Globus pallidus (tissue), 1 donor: Measurements from ENCODE around the gene OPRM1.

Source experiments
- DNase-seq: peaks from one replicate; pipeline ENCODE4 v3.0.0-alpha.2; 2015; ENCODE audit warnings: low spot score

The OPRM1 gene

DNA sequence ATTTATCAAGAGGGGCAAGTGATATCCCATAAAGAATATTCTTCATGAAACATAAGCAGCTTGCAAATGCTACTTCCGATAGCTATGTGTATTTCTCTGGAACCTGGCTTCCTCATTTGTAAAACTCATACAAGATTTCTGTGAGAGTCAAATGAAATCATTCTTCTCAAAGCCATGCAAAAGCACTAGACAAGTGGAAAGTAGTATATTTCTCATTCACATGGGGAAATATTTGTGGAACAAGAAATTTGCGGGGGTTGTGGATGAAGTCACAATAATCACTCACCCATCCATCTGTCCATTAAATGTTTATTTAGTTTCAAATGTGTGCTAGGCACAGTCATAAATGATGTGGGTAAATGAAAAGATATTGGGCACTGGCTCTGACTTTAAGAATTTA is 167.1 kb downstream of the OPRM1 start:
- no peak for DNase-seq

DNA sequence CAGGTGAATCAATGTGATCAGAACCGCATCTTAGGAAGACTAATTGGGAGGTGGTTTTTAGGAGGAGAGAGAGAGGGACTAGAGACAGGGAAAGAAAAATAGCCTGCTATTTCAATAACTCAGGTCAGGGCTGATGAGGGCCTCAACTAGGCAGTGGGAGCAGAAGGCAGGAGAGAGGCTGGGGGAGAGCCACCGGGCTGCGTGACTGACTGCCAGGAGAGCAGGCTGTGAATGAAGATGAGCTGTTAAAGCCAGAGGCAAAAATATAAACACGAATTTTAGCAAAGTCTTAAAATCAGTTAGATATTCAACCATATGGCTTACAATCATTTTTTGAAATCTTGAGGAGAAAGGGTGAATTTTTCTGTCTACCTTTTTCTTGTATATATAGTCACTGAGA is 168.0 kb downstream of the OPRM1 start:
- no peak for DNase-seq

DNA sequence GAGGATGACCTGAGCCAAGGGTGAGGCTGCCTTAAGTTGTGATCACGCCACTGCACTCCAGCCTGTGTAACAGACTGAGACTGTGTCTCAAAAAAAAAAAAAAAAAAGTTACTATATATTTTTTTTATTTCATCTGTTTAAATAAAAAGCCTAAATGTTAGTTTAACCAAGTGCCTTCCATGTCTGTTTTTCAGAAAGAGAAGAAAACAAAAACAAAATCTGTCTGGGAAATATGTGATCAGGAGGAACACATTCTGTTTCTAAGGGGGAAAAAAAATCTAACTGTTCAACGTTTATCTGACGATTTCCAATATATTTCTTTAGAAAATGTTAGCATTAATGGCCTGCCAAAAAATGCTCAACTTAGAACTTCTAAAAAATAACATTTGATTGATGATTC is 170.5 kb downstream of the OPRM1 start:
- no peak for DNase-seq

DNA sequence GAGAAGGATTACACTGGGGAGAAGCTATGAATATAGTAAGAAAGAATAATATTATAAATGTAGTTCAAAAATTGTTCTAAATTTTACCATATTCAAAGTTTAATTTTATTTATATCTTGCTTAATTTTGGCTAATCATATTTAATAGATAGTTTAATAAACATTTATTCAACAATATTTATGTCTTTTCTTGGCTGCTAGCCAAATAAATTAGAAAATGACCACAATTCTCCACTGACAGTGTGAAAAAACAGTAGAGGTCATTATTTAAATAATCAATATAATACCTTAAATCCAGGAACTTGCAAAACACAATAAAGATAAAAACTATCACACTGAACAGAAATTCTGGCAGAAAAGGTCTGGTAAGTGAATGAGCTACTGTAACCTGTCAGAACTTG is 171.6 kb downstream of the OPRM1 start:
- DNase-seq = no peak

DNA sequence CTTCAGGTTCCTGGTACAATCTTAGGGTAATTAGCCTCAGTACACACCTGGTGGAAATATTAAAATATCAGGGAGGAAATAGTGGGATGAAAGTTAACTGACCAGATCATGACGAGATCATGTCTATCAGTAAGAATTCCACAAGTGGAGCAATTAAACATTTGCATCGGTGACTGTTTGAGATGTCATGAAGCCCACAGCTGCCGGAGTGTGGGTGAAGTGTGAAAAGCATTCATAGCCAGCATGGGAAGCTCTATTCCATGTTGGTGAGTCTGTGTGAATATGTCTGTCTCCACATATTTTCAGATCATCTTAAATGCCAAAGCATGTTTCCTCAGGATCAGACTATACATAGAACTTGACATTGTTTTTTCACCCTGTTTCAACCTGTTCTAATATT is 174.7 kb downstream of the OPRM1 start:
- no peak for DNase-seq

DNA sequence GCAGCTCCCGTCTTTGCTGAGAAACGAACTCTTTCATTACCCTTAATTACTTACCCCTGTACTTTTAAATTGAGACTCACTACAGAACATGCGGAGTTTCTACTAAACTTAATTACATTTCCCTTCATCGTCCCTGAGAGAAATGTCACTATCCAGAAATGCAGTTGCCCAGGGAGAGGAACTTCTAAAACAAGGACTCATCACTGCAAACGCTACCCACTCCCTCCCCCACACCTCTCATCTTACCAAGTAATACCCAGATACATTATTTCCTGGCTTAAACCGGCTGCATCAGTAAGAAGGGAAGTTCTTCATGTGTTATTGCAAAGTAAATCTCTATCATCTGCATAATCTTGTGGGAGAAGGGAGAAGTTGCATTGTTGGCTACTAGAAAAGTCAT is 179.3 kb downstream of the OPRM1 start:
- no peak for DNase-seq

DNA sequence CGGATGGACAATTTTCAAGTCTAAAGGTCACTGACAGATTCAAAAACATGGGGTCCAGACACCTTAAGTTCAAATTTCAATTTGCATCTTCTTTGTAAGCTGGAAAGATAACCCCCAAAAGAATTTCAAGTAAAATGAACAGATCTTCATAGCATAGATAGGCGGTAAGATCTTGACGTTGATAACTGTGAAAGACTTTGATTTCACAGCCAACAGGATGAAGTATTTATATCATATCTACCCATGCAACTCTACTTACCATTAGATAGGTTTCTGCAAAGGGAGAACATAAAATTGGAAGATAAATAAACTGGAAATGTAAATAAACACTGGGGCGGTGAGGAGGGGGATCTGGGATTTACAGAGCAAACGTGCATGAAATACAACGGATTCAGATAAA is 179.7 kb downstream of the OPRM1 start:
- DNase-seq = no peak

DNA sequence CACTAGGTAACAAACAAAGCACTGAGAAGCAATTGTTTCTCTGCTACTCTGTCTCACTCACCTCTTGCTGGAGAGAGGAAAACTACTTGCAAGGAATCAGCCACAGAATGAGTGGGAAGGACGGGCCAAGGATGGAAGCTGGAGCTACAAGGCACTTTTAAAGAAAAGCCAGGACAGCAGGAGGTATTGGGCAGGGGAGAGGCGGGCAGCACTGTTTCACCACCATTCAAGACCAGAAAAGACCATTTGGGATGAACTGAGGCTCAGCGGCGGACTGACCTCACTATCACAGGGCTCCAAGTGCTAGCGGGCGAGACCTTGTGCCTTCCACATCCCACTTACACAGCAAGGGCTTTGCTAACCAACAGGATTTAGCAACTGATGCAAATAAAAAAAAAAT is 180.2 kb downstream of the OPRM1 start:
- no peak for DNase-seq

DNA sequence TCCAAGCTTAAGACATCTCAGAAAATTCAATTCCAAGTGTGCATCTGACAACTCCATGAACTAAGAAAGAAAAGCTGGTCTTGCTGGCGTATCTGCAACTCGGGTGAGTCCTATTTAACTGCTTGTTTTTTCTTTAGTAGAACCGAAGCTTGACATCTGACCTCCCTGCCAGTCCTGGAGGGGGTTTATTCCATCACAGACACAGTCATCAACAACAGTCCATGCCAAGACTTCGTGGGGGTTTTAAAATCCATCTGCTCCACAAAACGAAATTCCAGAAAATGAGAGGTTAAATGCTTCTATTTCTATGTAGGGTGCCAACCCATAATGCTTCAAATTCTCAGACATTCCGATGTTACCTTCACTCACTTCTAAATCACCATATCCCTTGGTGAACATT is 183.7 kb downstream of the OPRM1 start:
- no peak for DNase-seq

DNA sequence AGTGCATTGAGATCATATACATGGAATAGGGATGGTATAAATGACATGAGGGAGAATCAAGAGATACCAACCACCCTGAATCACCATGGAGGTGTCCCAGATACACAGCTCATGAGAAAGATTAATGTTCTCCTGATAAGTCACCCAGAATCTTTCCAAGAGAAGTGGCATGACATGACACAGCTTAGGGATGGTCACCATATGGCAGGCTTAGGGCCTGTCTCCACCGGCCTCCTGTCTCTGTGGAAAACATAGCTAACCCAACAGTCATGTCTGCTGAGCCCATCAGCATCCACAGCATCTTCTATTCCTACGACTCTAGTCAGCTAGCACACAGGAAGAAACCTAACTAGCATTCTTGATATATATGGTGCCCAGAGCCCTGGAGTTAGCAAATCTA is 184.3 kb downstream of the OPRM1 start:
- DNase-seq = no peak

DNA sequence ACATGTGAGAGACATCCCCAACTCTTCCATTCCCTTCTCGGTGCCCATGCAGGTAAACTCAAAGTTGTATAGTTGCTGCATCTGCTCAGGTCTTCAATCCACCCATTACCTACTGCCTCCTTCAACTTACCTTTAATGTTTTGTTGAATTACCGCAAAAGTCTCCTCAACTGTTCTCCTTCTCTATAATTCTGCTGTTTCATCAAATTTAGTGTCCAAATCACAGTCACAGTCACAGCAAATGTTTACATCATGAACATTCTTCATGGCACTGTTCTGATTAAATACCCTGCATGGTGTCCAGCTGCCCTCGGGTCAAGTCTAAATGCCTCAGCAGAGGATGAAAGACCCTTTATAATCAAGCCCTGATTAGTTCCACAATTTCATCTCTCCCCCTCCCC is 187.4 kb downstream of the OPRM1 start:
- no peak for DNase-seq

DNA sequence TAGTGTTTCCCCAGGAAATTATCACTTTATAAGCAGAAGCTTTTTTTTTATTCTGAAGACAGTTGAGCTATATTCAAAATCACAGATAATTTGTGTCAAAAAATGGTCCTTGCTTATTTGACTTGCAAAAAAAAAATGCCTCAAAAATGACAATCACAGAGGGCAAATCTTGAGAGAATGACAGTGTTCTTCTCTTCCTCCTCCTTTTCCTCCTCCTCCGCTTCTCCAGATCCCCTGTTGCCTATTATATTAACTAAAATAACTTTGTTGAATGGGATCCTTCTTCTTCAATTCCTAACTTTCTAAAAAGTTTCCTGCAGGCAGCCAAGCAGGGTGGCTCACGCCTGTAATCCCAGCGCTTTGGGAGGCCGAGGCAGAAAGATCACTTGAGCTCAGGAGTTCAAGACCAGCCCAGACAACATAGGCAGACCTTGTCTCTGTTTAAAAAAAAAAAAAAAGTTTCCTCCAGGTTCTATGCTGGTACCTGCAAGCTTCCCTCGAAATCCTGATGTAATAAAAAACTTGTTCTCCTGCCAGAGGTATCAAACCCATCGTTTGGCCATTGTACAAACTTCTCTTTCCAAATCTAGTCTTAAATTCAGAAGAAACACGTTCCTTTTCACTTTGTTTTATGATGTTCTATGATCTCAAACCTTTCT is 189.0 kb downstream of the OPRM1 start:
- DNase-seq = no peak

DNA sequence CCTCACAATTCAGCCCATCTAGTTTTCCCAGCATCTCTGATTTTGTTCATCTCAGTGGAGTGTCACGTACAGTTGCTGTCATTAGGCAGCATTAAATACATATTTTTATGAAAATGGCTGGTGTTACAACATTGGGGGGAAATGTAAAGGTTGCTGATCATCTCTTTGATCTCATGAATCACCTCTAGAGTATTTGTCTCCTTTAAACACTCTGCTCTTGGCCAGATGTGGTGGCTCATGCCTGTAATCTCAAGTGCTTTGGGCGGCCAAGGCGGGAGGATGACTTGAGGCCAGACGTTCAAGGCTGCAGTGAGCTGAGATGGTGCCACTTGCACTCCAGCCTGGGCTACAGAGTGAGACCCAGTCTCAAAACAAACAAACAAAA is 189.5 kb downstream of the OPRM1 start:
- no peak for DNase-seq

DNA sequence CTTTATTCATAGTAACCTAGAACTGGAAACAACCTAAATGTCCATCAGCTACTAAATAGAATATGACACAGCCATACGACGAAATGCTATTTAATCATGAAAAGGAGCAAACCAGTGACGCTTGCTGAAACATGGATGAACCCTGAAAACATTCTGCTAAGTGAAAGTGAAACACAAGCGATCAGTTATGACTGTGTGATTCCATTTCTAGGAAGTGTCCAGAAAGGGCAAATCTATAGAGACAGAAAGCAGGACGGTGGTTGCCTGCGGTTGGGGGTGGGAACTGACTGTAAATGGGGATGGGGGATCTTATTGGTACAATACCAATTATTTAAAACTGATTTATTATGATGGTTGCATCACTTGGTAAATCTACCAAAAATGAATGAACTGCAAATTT is 190.7 kb downstream of the OPRM1 start:
- DNase-seq = no peak

DNA sequence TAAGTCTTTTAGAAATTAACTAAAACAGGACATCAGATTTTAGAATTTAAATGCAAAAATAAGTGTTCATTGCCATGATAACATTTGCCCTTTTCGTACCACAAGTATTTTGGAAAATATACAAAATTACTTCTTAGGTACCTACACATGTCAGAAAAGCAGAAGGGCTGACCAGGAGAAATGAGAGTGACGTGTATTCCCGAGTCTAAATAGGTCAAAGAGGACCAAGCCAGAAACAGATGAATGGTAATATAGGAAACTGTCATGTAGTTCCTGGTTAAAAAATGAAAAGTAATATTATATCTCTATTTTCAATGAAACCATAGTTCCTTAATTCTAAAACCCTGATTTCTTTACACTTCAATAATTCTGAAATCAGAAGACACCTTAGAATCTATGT is 191.4 kb downstream of the OPRM1 start:
- no peak for DNase-seq

DNA sequence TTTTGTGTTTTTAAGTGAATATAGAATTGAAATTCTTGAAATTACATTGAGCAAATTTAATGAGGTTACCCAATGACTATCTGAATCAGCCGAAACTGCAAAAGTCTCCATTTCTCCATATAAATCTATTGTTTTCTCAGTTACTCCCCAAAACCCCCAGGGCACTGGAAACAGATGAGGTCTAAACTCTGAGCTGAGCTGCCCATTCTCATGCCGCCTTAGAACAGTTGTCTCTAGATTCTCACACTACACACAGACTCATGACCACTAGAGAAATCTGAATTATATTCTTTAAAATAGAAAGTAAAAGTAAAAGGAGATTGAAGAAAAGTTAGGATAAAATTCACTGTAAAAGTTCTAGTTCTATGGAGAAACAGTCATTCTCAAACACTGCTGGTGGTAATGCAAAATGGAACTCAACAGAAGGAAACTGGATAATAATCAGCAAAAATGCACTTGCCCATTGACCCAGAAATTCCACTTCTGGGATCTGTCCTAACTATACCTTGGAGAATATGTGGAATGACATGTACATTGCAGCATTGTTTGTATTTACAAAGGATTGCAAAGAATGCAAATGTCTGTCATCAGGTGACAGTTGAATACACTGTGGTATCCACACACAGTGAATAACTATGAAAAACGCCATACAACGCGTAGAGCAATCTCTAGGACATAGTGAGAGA is 192.0 kb downstream of the OPRM1 start:
- DNase-seq = no peak

DNA sequence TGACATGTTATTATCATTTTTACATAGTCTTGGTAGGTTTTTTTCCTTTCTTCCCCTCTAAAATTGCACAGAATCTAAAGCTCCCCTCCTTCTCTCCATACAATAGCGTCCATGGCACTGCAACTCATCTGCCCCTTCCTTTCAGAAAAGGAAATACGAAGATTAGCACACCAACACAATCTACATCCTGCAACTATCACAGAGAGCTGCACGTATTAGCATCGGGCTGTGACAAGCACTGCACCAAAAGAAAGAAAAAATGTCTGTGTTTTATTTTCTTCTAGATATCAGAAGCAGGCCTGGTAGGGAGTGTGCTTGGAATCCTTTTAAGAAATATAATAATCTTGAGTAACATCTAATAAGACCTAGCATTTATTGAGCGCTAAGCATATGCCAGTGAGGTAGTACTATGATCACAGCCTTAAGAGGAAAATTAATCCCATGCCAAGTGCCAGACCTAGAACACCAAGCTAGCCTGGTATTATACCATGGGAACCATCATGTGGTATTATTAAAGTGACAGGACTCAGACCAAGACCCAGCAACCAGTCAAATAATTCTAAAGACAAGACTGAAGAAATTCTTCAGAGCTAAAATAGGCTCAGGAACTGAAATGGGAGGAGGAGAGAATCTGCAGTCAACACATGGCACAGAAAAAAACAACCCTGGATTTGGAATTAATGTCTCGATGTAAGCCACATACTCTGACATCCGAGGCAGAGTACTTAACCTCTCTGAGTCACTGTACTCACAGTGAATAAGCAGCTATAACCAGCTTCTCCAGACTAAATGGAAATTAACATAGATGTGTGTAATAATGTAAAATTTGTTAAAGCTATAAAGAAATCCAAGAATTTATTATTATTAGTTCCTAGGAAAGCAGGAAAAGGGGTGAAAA is 193.2 kb downstream of the OPRM1 start:
- DNase-seq = no peak

DNA sequence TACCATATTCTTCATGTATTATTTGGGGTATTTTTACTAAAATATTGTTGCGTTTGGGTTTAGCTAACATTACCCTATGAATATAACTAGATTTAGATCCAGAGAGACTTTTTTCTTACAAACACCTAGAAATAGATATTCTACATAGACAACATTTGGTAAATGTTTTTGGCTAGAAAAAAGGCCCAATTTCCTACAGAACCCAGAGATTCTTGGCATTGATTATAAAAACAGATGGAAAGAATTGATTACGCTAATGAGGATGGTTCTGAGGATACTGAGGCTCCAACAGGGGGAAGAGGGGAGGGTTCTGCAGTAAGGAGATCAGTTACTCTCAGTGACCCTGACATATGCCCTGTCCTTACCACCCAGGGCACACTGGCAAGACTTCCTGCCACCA is 194.3 kb downstream of the OPRM1 start:
- no peak for DNase-seq

DNA sequence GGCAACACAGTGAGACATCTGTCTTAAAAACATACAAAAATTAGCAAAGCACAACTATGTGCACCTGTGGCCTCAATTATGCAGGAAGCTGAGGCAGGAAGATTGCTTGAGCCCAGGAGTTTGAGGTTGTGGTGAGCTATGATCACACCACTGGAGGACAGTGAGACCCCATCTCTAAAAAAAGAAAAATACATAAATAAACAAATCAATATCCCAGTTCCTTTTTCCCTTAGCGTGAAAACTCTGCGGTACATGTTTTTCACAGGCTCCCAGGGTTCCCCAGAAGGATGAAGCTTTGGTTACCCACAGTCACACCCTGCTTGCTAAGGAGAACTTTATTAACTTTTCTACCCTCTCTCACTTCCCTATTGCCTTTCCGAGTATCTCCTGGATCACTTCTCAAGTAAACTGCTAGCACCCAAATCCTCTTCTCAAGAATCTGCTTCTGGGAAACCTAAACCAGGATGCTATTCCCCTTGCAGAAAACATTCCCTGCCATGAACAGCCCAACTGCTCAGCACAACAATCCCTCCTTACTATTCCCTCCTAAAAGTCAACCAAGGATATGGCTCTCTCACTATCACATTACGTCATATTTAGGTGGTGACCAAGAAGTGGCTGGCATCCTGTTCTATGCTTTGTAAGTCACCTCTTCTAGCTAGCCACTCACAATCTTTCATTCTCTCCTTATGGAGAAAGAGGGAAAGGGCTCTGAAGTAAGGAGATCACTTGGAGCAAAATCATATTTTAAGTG is 195.2 kb downstream of the OPRM1 start:
- DNase-seq = no peak

DNA sequence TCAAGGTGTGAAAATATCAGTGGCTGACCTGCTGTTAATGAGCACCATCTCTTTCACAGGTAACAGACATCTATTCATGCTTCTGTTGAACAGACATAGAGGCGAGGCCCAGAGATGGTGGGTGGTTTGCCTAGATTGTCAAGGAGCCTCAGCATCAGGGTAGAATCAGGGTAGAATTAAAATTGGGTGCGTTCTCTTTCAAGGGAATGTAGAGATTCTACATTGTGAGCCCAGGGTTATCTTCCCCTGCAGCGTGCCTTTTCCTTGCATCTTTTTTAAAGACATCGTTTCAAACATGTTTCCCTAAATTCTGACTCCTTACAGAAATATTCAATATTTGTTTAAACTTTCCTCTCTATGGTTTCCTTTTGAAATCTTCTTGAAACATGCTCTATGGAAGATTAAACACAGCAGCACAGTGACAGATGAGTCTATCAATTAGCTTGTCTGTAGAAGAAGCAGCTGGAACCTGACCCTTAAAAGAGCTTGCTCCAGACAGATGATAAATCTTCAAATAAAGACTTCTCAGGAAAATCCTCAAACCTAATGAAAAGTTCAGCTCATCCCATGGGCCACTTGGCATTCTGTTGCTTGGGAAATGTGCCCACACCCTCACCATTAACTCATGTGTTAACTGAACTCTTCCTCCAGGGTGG is 197.7 kb downstream of the OPRM1 start:
- DNase-seq = no peak

DNA sequence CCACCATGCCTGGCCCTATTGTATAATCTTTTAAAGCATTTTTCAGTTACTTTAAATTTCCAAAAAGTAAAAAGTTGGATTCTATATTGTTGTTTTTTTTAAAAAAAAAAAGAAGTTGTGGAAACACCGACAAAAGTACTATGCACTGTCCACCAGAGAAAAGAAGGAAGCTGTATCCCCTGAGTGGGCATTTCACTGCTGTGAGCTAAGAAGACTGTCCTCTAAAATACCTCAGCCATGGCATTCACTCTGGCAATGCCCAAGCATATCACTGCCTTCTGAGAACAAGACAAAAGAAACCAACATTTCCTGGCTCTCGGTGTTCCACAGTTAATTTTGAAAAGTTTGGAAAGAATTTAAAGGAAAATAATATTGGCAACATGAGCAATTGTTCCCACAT is 199.8 kb downstream of the OPRM1 start:
- no peak for DNase-seq

DNA sequence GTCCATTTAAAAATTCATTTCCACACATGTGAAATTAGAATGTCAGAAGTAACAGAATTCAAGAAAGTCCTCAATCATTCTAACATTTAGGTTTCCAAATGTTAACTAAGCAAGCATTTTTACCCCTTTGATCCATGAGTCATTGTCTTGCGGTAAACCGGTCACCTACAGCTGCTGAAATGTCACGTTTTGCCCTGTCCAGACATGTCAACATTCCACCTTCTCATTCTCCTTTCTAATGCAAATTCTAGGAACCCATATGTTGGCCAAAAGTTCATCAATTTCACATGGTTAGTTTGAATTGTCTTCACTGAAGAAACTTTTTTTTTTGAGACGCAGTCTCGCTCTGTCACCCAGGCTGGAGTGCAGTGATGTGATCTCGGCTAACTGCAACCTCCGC is 200.4 kb downstream of the OPRM1 start:
- no peak for DNase-seq
